K562 (cell line): ENCODE measurements around the gene RTP3.

Source experiments
- E2F1 ChIP-seq: sonication (generic); formaldehyde crosslinking; IDR thresholded peaks from 2 replicates; pipeline ENCODE4 v1.8.1; 2023; ENCODE audit warnings: mild to moderate bottlenecking, missing genetic modification reagents, moderate library complexity
- GATAD2A ChIP-seq: fragments of 450-650 bp; IDR thresholded peaks from 2 replicates; pipeline ENCODE4 v1.6.1; 2017
- HNRNPUL1 ChIP-seq: fragments of 200-400 bp; formaldehyde crosslinking; IDR thresholded peaks from 2 replicates; pipeline ENCODE4 v1.6.1; 2017; ENCODE audit warnings: low read length
- ZFPM2 ChIP-seq: fragments of 250-450 bp; sonication (Bioruptor Pico); IDR thresholded peaks from 2 replicates; pipeline ENCODE4 v1.5.1; 2022; ENCODE audit warnings: mild to moderate bottlenecking
- ZNF584 ChIP-seq: fragments of 200-800 bp; sonication (Bioruptor generic); IDR thresholded peaks from 2 replicates; pipeline ENCODE4 v1.6.1; 2016; ENCODE audit warnings: low read depth, mild to moderate bottlenecking, missing genetic modification characterization, missing compliant biosample characterization
- TF ChIP-seq, protein P1 (sequence below), 2 experiments: fragments of 450-650 bp; IDR thresholded peaks; 2 replicates each; pipeline ENCODE4 v1.6.1; 2018; ENCODE audit warnings: mild to moderate bottlenecking in 2 of 2, low read depth in 1 of 2; ENCODE audit not compliant: partially characterized antibody in 2 of 2

DNA sequence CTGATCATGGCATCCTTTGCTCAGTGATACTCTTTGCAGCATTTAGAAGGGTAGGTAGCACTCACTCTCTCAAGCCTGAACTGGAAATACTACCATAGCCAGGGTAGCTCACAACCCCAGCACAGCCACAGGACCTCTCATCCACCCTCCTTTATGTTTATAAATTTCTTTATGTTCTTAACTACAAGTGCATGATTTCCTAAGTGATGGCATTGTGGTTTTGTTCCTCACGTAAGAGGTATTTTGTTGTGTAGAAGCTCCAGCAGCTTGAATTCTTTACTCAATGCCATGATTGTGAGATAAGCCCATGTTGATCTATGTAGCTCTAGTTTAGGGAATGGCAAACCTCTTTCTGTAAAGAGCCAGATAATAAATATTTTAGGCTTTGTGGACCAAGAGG is 7.9 kb upstream of the RTP3 start:
- no peak for TF ChIP-seq ZNF584 (CRISPR knock-in tag)
- TF ChIP-seq HNRNPUL1 = no peak
- no peak for TF ChIP-seq E2F1 (CRISPR knock-in tag)
- no peak for TF ChIP-seq ZFPM2
- no peak for TF ChIP-seq GATAD2A
- TF ChIP-seq, protein P1, sequence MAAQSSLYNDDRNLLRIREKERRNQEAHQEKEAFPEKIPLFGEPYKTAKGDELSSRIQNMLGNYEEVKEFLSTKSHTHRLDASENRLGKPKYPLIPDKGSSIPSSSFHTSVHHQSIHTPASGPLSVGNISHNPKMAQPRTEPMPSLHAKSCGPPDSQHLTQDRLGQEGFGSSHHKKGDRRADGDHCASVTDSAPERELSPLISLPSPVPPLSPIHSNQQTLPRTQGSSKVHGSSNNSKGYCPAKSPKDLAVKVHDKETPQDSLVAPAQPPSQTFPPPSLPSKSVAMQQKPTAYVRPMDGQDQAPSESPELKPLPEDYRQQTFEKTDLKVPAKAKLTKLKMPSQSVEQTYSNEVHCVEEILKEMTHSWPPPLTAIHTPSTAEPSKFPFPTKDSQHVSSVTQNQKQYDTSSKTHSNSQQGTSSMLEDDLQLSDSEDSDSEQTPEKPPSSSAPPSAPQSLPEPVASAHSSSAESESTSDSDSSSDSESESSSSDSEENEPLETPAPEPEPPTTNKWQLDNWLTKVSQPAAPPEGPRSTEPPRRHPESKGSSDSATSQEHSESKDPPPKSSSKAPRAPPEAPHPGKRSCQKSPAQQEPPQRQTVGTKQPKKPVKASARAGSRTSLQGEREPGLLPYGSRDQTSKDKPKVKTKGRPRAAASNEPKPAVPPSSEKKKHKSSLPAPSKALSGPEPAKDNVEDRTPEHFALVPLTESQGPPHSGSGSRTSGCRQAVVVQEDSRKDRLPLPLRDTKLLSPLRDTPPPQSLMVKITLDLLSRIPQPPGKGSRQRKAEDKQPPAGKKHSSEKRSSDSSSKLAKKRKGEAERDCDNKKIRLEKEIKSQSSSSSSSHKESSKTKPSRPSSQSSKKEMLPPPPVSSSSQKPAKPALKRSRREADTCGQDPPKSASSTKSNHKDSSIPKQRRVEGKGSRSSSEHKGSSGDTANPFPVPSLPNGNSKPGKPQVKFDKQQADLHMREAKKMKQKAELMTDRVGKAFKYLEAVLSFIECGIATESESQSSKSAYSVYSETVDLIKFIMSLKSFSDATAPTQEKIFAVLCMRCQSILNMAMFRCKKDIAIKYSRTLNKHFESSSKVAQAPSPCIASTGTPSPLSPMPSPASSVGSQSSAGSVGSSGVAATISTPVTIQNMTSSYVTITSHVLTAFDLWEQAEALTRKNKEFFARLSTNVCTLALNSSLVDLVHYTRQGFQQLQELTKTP (IDR thresholded peaks at IDR 0.05; ENCODE audit: low read depth in 1 of 2, partially characterized antibody in 2 of 2) = no peak
